Testis (tissue), 2 donors: Measurements from ENCODE around the gene FOLR3.

Source experiments
- POLR2A ChIP-seq: fragments of 450-650 bp; IDR thresholded peaks from one replicate; pipeline ENCODE4 v1.6.1; 2017; ENCODE audit warnings: antibody characterized with exemption, mild to moderate bottlenecking, moderate library complexity
- TF ChIP-seq, protein P1 (sequence below), 3 experiments: fragments of 450-650 bp in 2 of 3; fragments of 200-600 bp in 1 of 3; sonication (generic) in 1 of 3; IDR thresholded peaks; one replicate each; pipeline ENCODE4 v1.5.1; 2016 to 2019; ENCODE audit warnings: antibody characterized with exemption in 3 of 3, mild to moderate bottlenecking in 2 of 3, moderate library complexity in 1 of 3

DNA sequence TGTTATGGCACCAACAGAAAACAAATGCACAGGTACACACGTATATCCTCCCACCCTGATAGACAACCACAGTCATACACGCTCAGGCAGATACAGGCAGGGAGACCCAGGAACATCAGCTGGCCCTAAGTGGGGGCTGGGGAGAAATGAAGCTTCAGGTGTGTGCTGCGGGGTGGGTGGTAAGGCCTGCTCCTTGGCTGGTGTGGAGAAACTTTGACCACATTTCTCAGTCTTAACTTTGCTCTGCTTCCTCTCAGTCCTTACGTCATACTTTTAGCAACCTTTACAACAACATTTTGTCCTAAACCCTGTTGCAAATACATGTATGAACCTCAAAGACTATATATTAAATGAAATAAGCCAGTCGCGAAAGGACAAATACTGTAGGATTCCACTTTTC is 16.3 kb upstream of the FOLR3 start:
- TF ChIP-seq, protein P1, sequence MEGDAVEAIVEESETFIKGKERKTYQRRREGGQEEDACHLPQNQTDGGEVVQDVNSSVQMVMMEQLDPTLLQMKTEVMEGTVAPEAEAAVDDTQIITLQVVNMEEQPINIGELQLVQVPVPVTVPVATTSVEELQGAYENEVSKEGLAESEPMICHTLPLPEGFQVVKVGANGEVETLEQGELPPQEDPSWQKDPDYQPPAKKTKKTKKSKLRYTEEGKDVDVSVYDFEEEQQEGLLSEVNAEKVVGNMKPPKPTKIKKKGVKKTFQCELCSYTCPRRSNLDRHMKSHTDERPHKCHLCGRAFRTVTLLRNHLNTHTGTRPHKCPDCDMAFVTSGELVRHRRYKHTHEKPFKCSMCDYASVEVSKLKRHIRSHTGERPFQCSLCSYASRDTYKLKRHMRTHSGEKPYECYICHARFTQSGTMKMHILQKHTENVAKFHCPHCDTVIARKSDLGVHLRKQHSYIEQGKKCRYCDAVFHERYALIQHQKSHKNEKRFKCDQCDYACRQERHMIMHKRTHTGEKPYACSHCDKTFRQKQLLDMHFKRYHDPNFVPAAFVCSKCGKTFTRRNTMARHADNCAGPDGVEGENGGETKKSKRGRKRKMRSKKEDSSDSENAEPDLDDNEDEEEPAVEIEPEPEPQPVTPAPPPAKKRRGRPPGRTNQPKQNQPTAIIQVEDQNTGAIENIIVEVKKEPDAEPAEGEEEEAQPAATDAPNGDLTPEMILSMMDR (IDR thresholded peaks at IDR 0.05): no peak
- no peak for TF ChIP-seq POLR2A
